Hematopoietic multipotent progenitor cell treated with erythropoietin and hydrocortisone succinate and interleukin-3 and kit ligand, for 17 days (in vitro differentiated cells): Measurements from ENCODE around the gene MROH7.

Source experiments
- DNase-seq: peaks from one replicate; pipeline ENCODE4 v3.0.0-alpha.2; 2015; ENCODE audit warnings: low spot score

The MROH7 gene

GRCh38 chr1:54640863-54641836, at the start of gene MROH7:
Gene MROH7, plus strand, starts transcription at chr1:54641786. Its CDS starts 11,141 bp downstream, at chr1:54652927.
- DNase-seq, result no peak

DNA sequence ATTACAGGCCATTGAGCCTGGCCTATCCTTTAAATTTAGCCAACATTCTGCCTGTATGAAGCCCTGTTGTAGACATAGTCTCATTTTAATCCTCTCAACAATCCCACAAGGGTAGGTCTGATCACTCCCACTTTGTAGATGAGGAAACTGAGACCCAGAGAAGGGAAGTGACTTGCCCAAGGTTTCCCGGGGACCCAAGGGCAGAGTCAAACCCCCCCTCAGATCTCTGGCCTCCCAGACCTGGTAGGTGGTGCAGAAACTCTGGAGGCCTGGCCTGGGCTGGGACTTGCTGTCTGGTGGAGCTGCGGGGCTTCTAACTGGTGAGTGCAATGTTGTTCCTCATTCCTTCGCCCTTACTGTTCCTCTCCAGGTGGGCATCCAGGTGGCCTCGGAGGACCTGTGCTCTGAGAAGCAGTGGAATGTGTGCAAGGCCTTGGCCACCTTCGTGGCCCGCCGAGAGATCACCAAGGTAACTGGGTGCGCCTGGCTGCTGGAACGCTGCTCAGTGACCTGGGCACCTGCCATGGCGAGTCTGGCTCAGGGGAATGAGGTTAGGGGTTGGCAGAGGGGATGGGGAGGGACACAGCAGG, 47.9 kb upstream of the MROH7 start:
- DNase-seq, result no peak

DNA sequence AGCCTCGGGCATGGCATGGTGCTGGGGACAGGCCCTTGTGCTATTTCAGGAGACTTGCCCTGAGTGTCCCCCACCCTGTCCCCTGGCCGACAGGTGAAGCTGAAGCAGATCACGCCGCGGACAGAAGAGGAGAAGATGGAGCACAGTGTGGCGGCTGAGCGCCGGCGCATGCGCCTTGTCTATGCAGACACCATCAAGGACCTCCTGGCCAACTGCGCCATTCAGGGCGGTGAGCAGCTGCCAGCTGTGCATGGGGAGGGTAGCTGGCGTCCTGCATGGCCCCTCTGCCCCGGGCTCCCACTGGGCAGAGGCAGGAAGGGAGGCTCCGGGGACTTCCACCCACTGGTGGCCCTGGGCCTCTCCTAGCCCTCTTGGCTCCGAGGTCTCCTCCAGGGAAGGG, 47.1 kb upstream of the MROH7 start:
- DNase-seq, result no peak

DNA sequence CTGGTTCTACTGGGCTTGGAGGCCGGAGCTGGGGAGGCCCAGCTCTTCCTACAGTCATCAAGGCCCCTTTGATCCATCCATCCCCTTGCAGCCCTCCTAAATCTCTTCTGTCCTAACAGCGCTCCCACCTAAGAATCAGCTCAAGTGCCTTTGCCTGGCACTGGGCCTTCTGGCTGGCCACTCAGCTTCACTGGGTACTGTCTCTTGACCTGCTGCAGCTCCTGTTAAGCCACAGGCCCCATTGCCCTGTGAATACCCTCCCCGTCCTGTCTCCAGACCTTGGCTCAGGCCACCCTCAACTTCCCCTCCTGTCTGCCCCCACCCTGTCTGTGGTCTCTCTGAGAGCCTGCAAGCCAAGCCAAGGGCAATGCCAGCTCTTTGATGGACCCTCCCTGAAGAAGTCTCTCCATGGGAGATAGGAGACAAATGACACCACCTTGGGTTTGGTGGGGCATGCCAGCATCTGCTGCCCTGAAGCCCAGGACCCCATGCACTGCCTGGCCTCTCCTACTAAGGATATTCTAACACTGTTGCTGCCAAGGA, 45.6 kb upstream of the MROH7 start:
- DNase-seq, result no peak

DNA sequence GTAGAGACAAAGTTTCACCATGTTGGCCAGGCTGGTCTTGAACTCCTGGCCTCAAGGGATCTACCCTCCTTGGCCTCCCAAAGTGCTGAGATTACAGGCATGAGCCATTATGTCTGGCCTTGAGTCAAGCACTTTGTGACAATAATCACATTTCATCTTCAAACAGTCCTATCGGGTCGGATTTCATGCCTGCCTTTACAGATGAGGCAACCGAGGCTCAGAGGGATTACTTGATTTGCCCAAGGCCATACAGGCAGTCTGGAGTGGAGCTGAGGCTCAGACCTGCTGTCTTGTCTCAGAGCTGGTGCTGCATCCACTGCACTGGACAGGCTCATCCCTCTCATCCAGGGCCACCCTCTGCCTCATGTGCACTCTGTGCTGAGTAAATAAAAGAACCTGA, 44.8 kb upstream of the MROH7 start:
- DNase-seq, result no peak

- DNase-seq, result no peak
Observed at GRCh38 chr1:54597455-54598030, 44.0 kb upstream of the MROH7 start.

DNA sequence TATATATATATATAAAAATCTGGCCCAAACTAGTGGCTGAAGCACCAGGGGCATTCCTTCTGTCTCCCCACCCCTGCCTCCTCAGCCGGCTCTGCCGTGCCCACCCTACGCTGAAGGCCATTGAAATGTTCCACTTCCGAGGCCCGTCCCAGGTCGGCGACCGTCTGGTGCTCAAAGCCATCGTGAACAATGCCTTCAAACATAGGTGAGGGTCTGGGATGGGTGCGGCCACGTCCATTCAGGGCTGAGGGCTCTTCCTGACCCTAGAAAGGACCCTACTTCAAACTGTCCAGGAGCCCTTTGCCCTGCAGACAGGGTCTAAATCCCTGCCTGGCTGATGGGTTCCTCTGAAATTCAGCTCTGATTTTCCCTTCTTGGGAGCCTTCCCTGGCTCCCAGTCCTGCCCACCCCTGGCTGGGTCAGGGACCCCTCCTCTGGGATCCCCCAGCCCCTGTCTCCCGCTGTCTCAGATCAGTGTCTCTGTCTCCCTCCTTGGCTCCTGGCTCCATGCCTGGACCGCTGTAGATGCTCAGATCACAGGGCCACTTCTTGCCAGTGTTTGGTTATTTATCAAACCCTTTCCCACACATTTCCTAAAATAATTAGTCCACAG, 42.3 kb upstream of the MROH7 start:
- DNase-seq, result no peak

GRCh38 chr1:54600947-54601721, 40.5 kb upstream of the MROH7 start:
- no peak for DNase-seq

- no peak for DNase-seq
Observed at GRCh38 chr1:54601730-54602129, 39.9 kb upstream of the MROH7 start.

DNA sequence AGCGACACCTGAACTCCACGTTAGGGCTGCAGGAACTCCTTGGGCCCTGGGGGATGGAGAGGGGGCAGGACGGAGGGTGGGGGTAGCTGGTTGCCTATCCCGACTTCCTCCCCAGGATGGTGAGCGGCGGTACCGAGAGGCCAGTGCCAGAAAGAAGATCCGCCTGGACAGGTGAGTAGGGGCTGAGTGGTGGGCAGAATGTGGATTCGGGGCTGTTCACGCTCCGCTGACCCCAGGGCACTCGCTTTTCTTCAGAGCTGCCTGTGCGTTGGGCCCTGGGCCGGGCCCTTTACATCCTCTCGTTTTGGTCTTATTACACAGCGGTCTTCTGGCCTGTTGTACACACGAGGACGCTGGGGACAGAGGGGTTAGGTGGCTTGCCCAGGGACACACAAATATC, 39.0 kb upstream of the MROH7 start:
- DNase-seq, result no peak

DNA sequence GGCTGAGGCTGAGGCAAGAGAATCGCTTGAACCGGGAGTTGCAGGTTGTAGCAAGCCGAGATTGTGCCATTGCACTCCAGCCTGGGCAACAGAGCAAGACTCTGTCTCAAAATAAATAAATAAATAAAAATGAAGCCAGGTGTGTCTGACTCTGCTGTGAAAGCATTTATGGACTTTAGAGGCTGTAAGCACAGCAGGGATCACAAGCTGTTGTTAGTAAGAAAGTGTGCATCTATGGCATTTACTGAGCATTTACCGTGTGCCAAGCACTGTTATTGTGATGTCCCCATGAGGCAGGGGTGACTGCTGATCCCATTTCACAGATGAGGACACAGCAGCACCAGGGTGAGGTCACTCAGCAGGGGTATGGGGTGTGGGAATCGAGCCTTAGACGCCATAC, 38.3 kb upstream of the MROH7 start:
- DNase-seq, result no peak

DNA sequence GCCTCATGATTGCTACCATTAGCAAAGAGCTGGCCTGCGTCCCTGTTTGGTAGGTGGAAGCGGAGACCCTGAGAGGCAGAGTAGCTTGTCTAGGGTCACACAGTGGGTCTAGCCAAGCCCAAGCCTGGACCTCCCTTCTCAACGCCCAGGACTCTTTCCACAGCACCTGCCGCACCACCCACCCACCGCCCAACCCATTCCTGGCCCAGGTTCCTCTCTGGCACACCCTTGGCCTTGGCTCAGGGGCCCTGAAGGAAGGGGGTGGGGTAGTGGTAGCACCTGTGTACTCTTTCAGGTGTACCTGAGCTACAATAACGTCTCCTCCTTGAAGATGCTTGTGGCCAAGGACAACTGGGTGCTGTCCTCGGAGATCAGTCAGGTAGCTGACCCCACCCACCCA, 37.5 kb upstream of the MROH7 start:
- no peak for DNase-seq

- no peak for DNase-seq
Observed at GRCh38 chr1:54604572-54605370, 36.8 kb upstream of the MROH7 start.

- DNase-seq, result no peak
Observed at GRCh38 chr1:54606096-54606989, 35.2 kb upstream of the MROH7 start.

DNA sequence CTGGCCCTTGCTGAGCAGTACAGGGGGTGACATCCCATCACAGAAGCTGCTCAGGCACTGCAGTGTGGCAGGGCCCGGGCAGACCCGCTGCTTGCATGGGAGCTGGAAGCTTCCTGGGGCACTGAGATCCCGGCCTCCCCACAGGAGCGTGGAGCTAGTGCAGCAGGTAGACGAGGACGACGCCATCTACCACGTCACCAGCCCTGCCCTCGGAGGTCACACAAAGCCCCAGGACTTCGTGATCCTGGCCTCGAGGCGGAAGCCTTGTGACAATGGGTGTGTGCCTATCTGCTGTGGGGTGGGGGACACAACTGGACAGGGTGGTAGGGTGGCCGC, 34.6 kb upstream of the MROH7 start:
- DNase-seq, result no peak

DNA sequence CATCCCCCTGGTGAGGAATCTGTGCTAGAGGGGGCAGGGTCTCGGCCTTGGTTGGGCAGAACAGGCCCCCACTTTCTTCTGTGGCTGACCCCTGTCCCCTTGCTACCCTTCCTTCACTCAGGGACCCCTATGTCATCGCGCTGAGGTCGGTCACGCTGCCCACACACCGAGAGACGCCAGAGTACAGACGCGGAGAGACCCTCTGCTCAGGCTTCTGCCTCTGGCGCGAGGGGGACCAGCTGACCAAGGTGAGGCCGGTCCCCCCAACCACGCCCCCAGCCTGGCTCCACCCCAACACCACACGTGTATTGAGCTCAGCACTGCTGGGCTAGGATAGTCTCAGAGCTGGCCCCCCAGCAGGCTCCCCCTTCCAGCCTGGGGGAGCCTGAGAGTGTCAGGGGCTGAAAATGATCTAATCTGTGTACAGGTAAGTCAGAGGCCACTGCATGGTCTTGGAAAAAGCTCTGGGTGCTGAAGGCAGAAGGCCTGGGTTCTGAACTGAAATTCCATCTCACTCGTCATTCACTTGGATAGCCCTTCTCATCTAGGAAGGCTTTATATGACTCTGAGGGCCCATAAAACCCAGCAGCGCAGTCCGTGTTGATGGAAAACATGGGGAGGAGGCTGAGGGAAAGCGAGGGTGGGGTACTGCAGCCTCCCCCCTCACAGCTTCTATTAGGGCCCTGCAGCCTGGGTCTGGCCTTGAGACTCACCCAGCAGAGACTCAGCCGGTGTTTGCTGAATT, 33.6 kb upstream of the MROH7 start:
- DNase-seq, result no peak

- no peak for DNase-seq
Observed at GRCh38 chr1:54608566-54609230, 32.9 kb upstream of the MROH7 start.

GRCh38 chr1:54609301-54609921, 32.2 kb upstream of the MROH7 start:
- no peak for DNase-seq
